Measurements from ENCODE around the gene DHRS1.
"Not testable (repeated sequence)": the region's sequence is repeated elsewhere in the genome, so short reads cannot be mapped to it uniquely, and the experiment has no call there.

DHRS1 gene

DNA sequence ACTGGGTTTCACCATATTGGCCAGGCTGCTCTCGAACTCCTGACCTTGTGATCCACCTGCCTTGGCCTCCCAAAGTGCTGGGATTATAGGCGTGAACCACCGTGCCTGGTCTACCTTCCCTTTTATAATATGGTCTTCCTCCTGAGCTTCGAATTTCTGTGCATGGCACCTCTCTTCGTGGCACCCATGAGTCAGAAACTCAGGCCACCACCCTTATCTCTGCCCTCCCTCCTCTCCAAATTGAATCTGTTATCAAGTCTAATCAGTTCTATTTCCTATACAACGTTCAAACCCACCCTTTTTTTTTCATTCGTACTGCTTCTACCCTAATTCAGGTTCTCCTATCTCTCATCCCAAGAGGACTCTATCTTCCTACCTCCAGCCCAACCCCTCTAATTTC is 52.2 kb downstream of the DHRS1 start:
- DNase-seq (ENCODE audit: low read depth in 2 of 2), result no peak

DNA sequence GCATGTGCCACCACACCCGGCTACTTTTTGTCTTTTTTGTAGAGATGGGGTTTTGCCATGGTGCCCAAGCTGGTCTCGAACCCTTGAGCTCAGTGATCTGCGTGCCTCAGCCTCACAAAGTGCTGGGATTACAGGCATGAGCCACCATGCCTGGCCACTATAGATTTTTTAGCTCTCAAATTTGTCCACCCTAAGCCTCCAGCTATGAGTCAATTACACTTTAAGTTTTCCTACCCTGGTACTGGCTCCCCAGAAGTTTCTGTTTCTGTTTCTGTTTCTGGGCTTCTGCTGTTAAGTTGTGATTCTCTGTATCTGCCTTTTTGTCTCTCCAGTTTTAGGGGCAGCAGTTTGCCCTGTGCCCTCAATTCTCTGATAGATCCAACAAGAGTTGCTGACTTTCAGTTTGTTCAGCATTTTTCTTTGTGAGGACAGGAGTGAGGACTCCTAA is 52.8 kb downstream of the DHRS1 start:
- no peak for DNase-seq (ENCODE audit: low read depth in 2 of 2)

GRCh38 chr14:24245350-24245749 is 54.2 kb downstream of the DHRS1 start:
- not testable (repeated sequence) for DNase-seq (ENCODE audit: low read depth in 2 of 2)

DNA sequence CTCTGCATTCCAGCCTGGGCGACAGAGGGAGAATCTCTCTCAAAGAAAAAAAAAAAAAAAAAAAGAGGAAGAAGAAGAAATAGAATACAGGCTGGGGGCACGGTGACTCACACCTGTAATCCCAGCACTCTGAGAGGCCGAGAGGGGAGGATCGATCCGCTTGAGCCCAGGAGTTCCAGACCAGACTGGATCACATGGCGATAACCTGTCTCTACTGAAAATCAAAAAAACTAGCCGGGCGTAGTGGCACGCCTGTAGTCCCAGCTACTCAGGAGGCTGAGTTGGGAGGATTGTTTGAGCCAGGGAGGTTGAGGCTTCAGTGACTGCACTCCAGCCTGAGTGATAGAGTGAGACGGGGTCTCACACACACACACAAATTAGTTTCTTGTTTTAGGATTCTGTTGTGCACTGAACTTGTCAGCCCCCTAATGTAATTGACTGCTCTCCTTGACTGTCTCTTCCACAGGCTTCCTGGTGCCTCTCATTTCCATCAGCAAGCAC is 56.2 kb downstream of the DHRS1 start:
- no peak for DNase-seq (ENCODE audit: low read depth in 2 of 2)

GRCh38 chr14:24241829-24242443 is 57.6 kb downstream of the DHRS1 start:
- peak; percentile 90 to 95 for DNase-seq (ENCODE audit: low read depth in 2 of 2)

All from stimulated activated CD4-positive, alpha-beta T cell treated with anti-CD3 and anti-CD28 coated beads, Interleukin-15, amount 100 ng/mL, for 48 hours (primary cell).